VCaP (cell line): ENCODE data around the gene STK32C.

ENCODE experiments used
- H3K27ac ChIP-seq: fragments of 450-650 bp; 2 replicates; pipeline ENCODE4 v1.5.1; 2017
- TF ChIP-seq, protein P1 (sequence below): fragments of 450-650 bp; conservative IDR thresholded peaks from 2 replicates; pipeline ENCODE4 v1.5.1; 2017; ENCODE audit warnings: mild to moderate bottlenecking, moderate library complexity

The STK32C gene

DNA sequence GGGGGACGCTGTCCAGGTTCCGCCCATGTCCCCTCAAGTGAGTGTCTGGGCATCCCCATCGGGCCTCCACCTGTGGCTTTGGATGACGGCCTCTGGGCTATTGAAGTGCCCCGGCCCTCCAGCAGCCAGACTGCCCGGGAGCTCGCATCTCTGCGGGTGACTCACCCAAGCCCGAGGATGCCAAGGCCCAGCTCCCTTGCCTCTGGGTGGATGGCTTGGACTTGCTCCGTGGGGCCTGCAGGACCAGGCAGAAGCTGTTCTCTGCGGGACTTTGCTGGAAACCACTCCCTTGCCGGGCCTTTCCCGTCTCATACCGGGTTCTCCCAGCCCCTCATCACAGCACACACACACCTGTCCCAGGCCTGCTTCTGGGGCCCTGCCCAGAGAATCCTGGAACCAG lies 98.6 kb downstream of the STK32C start:
- no peak overlapping the region for H3K27ac ChIP-seq
- TF ChIP-seq, protein P1, sequence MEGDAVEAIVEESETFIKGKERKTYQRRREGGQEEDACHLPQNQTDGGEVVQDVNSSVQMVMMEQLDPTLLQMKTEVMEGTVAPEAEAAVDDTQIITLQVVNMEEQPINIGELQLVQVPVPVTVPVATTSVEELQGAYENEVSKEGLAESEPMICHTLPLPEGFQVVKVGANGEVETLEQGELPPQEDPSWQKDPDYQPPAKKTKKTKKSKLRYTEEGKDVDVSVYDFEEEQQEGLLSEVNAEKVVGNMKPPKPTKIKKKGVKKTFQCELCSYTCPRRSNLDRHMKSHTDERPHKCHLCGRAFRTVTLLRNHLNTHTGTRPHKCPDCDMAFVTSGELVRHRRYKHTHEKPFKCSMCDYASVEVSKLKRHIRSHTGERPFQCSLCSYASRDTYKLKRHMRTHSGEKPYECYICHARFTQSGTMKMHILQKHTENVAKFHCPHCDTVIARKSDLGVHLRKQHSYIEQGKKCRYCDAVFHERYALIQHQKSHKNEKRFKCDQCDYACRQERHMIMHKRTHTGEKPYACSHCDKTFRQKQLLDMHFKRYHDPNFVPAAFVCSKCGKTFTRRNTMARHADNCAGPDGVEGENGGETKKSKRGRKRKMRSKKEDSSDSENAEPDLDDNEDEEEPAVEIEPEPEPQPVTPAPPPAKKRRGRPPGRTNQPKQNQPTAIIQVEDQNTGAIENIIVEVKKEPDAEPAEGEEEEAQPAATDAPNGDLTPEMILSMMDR, result no peak

- TF ChIP-seq, protein P1, result no peak
- no peak overlapping the region for H3K27ac ChIP-seq
These were observed 99.2 kb downstream of the STK32C start for GRCh38 chr10:132208462-132209050.

DNA sequence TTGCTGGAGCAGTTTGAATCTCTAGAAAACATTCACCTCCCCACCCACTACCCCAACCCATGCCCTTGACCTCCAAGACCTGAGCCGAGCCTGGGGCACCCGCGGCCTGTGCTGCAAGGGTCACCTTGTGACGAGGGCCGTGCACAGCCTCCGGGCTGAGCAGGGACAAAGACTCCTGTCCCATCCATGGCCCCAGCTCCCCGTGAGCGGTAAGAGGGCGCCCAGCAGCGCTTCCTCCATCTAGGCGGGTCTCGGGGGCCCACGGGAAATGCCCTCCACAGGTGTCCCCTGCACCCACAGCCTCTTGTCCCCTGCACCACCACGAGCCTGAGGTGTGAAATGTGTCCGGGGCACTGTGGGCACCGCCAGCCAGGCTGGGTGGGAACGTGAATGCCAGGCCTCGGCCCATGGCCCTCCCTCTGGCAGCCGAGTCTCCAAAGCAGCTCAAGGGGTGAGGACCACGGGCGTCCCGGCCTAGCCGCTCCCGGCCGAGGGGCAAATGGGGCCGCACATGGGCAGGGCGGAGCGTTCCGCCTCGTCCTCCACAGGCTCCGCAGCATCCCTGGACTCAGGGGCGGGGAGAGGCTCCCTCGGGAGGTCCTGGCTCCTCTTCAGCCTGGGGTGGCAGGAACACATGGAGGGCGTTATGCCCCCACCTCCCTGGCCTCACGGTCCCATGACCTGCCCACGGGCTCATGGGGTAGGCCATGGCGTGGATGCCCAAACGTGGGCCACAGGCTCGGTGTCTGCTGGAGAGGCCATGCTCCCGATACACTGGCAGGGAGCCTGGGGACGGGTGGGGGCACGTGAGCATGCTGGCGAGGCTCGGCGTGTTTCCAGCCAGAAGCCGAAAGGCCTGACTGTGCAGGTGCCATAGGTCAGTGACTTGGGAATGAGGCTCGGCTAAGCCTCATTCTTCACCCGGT lies 100.0 kb downstream of the STK32C start:
- TF ChIP-seq, protein P1, result no peak
- H3K27ac ChIP-seq, result no peak overlapping the region

GRCh38 chr10:132206806-132207535 lies 100.8 kb downstream of the STK32C start:
- TF ChIP-seq, protein P1, result no peak
- no peak overlapping the region for H3K27ac ChIP-seq

GRCh38 chr10:132206377-132206745 lies 101.4 kb downstream of the STK32C start:
- TF ChIP-seq, protein P1, result no peak
- no peak overlapping the region for H3K27ac ChIP-seq

- no peak overlapping the region for H3K27ac ChIP-seq
- TF ChIP-seq, protein P1, result no peak
These were observed 101.9 kb downstream of the STK32C start for GRCh38 chr10:132205650-132206376.
